GM18868 (cell line): ENCODE data around the gene SLC39A2.
"Not testable (repeated sequence)": the region's sequence is repeated elsewhere in the genome, so short reads cannot be mapped to it uniquely, and the experiment has no call there.

Experiments
- ATAC-seq: cut with Tn5 transposase; IDR thresholded peaks from one replicate; pipeline ENCODE4 v1.9.1; 2021; ENCODE audit warnings: mild to moderate bottlenecking, moderate library complexity; ENCODE audit not compliant: unreplicated experiment

Gene SLC39A2

GRCh38 chr14:20996521-20996920 is 2.6 kb upstream of the SLC39A2 start:
- ATAC-seq = no peak

GRCh38 chr14:20997115-20997514 is 2.0 kb upstream of the SLC39A2 start:
- ATAC-seq = no peak

- ATAC-seq = no peak
These were observed 1.5 kb upstream of the SLC39A2 start for GRCh38 chr14:20997564-20997963.

- no peak for ATAC-seq
These were observed 954 bp upstream of the SLC39A2 start for GRCh38 chr14:20998139-20998538.

- no peak for ATAC-seq
These were observed 498 bp downstream of the SLC39A2 start for GRCh38 chr14:20999591-20999990.

- no peak for ATAC-seq
These were observed 2.1 kb downstream of the SLC39A2 start for GRCh38 chr14:21001218-21001617.

- ATAC-seq = no peak
These were observed 4.8 kb downstream of the SLC39A2 start for GRCh38 chr14:21003788-21004346.

- not testable (repeated sequence) for ATAC-seq
These were observed 10.6 kb downstream of the SLC39A2 start for GRCh38 chr14:21009721-21010120.

GRCh38 chr14:21011136-21011535 is 12.0 kb downstream of the SLC39A2 start:
- no peak for ATAC-seq

- peak; percentile 60 for ATAC-seq
These were observed 15.7 kb downstream of the SLC39A2 start for GRCh38 chr14:21014761-21015190.

- no peak for ATAC-seq
These were observed 16.2 kb downstream of the SLC39A2 start for GRCh38 chr14:21015312-21015711.

- ATAC-seq = no peak
These were observed 17.5 kb downstream of the SLC39A2 start for GRCh38 chr14:21016413-21017190.

- no peak for ATAC-seq
These were observed 18.6 kb downstream of the SLC39A2 start for GRCh38 chr14:21017528-21018245.

- ATAC-seq = no peak
These were observed 19.2 kb downstream of the SLC39A2 start for GRCh38 chr14:21018286-21018685.

- ATAC-seq = no peak
These were observed 19.7 kb downstream of the SLC39A2 start for GRCh38 chr14:21018781-21019180.

- no peak for ATAC-seq
These were observed 20.3 kb downstream of the SLC39A2 start for GRCh38 chr14:21019366-21019765.

- no peak for ATAC-seq
These were observed 22.0 kb downstream of the SLC39A2 start for GRCh38 chr14:21020977-21021545.

GRCh38 chr14:21022686-21023085 is 23.6 kb downstream of the SLC39A2 start:
- ATAC-seq = no peak

- no peak for ATAC-seq
These were observed 24.1 kb downstream of the SLC39A2 start for GRCh38 chr14:21023174-21023573.

GRCh38 chr14:21023817-21024584 is 24.9 kb downstream of the SLC39A2 start:
- ATAC-seq = no peak
